ENCODE measurements around the gene CKAP2L.

The CKAP2L gene

DNA sequence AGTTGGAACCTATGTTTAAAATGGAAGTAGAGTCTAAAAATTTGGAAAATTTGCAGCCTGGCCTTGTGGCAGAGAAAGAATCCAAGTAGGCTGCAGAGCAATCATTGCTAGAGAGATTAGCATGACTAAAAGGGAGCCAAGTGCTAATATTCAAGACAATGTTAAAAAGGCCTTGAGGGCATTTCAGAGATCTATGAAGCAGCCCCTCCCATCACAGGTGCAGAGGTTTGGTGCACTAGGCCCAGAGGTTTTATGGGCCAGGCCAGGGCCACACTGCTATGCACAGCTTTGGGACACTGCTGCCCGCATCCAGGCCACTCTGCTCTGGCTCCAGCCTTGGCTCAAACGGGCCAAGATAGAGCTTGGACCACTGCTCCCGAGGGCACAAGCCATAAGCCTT, 26.6 kb upstream of the CKAP2L start:
- TF ChIP-seq, protein P1, sequence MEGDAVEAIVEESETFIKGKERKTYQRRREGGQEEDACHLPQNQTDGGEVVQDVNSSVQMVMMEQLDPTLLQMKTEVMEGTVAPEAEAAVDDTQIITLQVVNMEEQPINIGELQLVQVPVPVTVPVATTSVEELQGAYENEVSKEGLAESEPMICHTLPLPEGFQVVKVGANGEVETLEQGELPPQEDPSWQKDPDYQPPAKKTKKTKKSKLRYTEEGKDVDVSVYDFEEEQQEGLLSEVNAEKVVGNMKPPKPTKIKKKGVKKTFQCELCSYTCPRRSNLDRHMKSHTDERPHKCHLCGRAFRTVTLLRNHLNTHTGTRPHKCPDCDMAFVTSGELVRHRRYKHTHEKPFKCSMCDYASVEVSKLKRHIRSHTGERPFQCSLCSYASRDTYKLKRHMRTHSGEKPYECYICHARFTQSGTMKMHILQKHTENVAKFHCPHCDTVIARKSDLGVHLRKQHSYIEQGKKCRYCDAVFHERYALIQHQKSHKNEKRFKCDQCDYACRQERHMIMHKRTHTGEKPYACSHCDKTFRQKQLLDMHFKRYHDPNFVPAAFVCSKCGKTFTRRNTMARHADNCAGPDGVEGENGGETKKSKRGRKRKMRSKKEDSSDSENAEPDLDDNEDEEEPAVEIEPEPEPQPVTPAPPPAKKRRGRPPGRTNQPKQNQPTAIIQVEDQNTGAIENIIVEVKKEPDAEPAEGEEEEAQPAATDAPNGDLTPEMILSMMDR (IDR thresholded peaks at IDR 0.05; ENCODE audit: borderline replicate concordance, insufficient read depth, low read depth, low read length): no peak
- no peak overlapping the region for H3K4me3 ChIP-seq (ENCODE audit: low read depth, low read length)

- no peak overlapping the region for H3K4me3 ChIP-seq (ENCODE audit: low read depth, low read length)
- TF ChIP-seq, protein P1 (IDR thresholded peaks at IDR 0.05; ENCODE audit: borderline replicate concordance, insufficient read depth, low read depth, low read length): no peak
Measured at GRCh38 chr2:112790305-112790704, 25.9 kb upstream of the CKAP2L start.

GRCh38 chr2:112789186-112789585, 24.8 kb upstream of the CKAP2L start:
- TF ChIP-seq, protein P1 (IDR thresholded peaks at IDR 0.05; ENCODE audit: borderline replicate concordance, insufficient read depth, low read depth, low read length): no peak
- no peak overlapping the region for H3K4me3 ChIP-seq (ENCODE audit: low read depth, low read length)

- TF ChIP-seq, protein P1 (IDR thresholded peaks at IDR 0.05; ENCODE audit: borderline replicate concordance, insufficient read depth, low read depth, low read length): no peak
Measured at GRCh38 chr2:112788653-112789052, 24.2 kb upstream of the CKAP2L start.

GRCh38 chr2:112787729-112788393, 23.5 kb upstream of the CKAP2L start:
- TF ChIP-seq, protein P1 (IDR thresholded peaks at IDR 0.05; ENCODE audit: borderline replicate concordance, insufficient read depth, low read depth, low read length): no peak

More at GRCh38 chr2:112788653-112789052, 24.2 kb upstream of the CKAP2L start:
- H3K4me3 ChIP-seq (ENCODE audit: low read depth, low read length): no peak overlapping the region

GRCh38 chr2:112787294-112787693, 22.9 kb upstream of the CKAP2L start:
- no peak overlapping the region for H3K4me3 ChIP-seq (ENCODE audit: low read depth, low read length)
- TF ChIP-seq, protein P1 (IDR thresholded peaks at IDR 0.05; ENCODE audit: borderline replicate concordance, insufficient read depth, low read depth, low read length): no peak

More at GRCh38 chr2:112787729-112788393, 23.5 kb upstream of the CKAP2L start:
- no peak overlapping the region for H3K4me3 ChIP-seq (ENCODE audit: low read depth, low read length)
